Osteoblast (primary cell): Measurements from ENCODE around the gene CEP112. TPM values are rescaled to one million over a fixed set of nuclear protein-coding genes. Genes with fewer than 3 reads are reported as not detected.

Experiments
- DNase-seq: peaks from one replicate; pipeline ENCODE4 v3.0.0; 2011; ENCODE audit warnings: low spot score, mixed read lengths; ENCODE audit not compliant: insufficient read length; ENCODE audit errors: missing footprints
- H2AFZ ChIP-seq: 2 replicates; pipeline ENCODE4 v1.6.0; 2011; ENCODE audit warnings: mild to moderate bottlenecking, low read length
- H3K27ac ChIP-seq: 2 replicates; pipeline ENCODE4 v1.5.1; 2011; ENCODE audit warnings: mild to moderate bottlenecking, low read depth, low read length, moderate library complexity
- H3K27me3 ChIP-seq: 2 replicates; pipeline ENCODE4 v1.6.0; 2012; ENCODE audit warnings: mild to moderate bottlenecking, control low read depth, inconsistent platforms, low read length, moderate library complexity; ENCODE audit not compliant: insufficient read depth
- H3K36me3 ChIP-seq: 2 replicates; pipeline ENCODE4 v1.5.1; 2011; ENCODE audit warnings: mild to moderate bottlenecking, low read length, control low read depth, moderate library complexity; ENCODE audit not compliant: insufficient read depth
- H3K4me1 ChIP-seq: 2 replicates; pipeline ENCODE4 v1.5.1; 2011; ENCODE audit warnings: mild to moderate bottlenecking, low read length, control low read depth, moderate library complexity; ENCODE audit not compliant: insufficient read depth
- H3K4me2 ChIP-seq: 2 replicates; pipeline ENCODE4 v1.6.0; 2011; ENCODE audit warnings: mild to moderate bottlenecking, low read length; ENCODE audit not compliant: insufficient read depth
- H3K4me3 ChIP-seq: fragments of 200-600 bp; sonication (generic); 3 replicates; pipeline ENCODE4 v1.5.1; 2012; ENCODE audit warnings: mild to moderate bottlenecking, low read length, inconsistent platforms; ENCODE audit not compliant: insufficient read depth
- H3K79me2 ChIP-seq: 2 replicates; pipeline ENCODE4 v1.6.0; 2012; ENCODE audit warnings: mild to moderate bottlenecking, low read length, control low read depth, inconsistent platforms; ENCODE audit not compliant: insufficient read depth
- H3K9me3 ChIP-seq: 2 replicates; pipeline ENCODE4 v1.5.1; 2011; ENCODE audit warnings: low read depth, low read length, control low read depth
- H4K20me1 ChIP-seq: 2 replicates; pipeline ENCODE4 v1.6.0; 2012; ENCODE audit warnings: mild to moderate bottlenecking, low read length, control low read depth; ENCODE audit not compliant: insufficient read depth
- CTCF ChIP-seq: IDR thresholded peaks from 2 replicates; pipeline ENCODE4 v1.5.1; 2011; ENCODE audit warnings: mild to moderate bottlenecking, low read depth, low read length, moderate library complexity; ENCODE audit errors: extremely low read depth
- total RNA-seq: library from RNA; depleted of rRNA; stranded (reverse); fragments of >200 nt; gene quantifications from 2 replicates; pipeline ENCODE4 v1.2.3, GENCODE V29; 2012

Gene CEP112
- total RNA-seq, 1 donor = 8.3 TPM

GRCh38 chr17:65601145-65601544 lies 590.8 kb downstream of the CEP112 start:
- H3K36me3 ChIP-seq = no peaks in the 10 kb centered on the region
- no peak overlapping the region for H3K4me2 ChIP-seq
- no peak overlapping the region for H2AFZ ChIP-seq
- H3K9me3 ChIP-seq = no peaks in the 10 kb centered on the region
- no peaks in the 10 kb centered on the region for H4K20me1 ChIP-seq
- H3K27me3 ChIP-seq = peaks cover 6% of the 10 kb centered on the region
- H3K4me1 ChIP-seq = no peaks in the 10 kb centered on the region
- H3K27ac ChIP-seq = no peak overlapping the region
- no peak for TF ChIP-seq CTCF
- no peak overlapping the region for H3K4me3 ChIP-seq
- DNase-seq = no peak
- H3K79me2 ChIP-seq = no peaks in the 10 kb centered on the region

DNA sequence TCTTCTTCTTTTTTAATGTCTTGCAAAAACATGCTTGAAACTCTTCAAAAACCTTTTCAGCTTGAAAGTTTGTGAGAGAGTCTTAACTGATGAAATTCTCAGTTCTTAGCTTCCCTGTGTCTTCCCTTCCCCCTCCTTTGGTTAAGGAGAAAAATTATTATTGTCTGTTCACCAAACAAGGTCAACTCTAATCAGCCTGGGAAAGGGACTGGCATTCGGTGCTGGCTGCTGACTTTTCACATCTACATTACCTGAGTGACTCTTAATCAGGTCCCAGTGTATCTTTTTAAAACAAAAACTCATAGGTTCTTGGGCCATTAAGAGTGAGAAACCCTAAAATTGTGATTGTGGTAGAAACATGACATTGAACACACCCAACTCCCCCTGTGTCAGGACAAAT lies 591.4 kb downstream of the CEP112 start:
- peaks cover 6% of the 10 kb centered on the region for H3K27me3 ChIP-seq
- H3K27ac ChIP-seq = no peak overlapping the region
- DNase-seq = no peak
- H3K79me2 ChIP-seq = no peaks in the 10 kb centered on the region
- H3K4me1 ChIP-seq = no peaks in the 10 kb centered on the region
- no peak for TF ChIP-seq CTCF
- H4K20me1 ChIP-seq = no peaks in the 10 kb centered on the region
- H2AFZ ChIP-seq = no peak overlapping the region
- H3K4me3 ChIP-seq = no peak overlapping the region
- no peaks in the 10 kb centered on the region for H3K36me3 ChIP-seq
- no peaks in the 10 kb centered on the region for H3K9me3 ChIP-seq
- H3K4me2 ChIP-seq = no peak overlapping the region

GRCh38 chr17:65599650-65600049 lies 592.3 kb downstream of the CEP112 start:
- H3K4me3 ChIP-seq = no peak overlapping the region
- peaks cover 3% of the 10 kb centered on the region for H3K27me3 ChIP-seq
- H2AFZ ChIP-seq = no peak overlapping the region
- no peaks in the 10 kb centered on the region for H3K9me3 ChIP-seq
- DNase-seq = no peak
- no peaks in the 10 kb centered on the region for H3K79me2 ChIP-seq
- no peaks in the 10 kb centered on the region for H3K4me1 ChIP-seq
- H3K4me2 ChIP-seq = no peak overlapping the region
- TF ChIP-seq CTCF = no peak
- H4K20me1 ChIP-seq = no peaks in the 10 kb centered on the region
- H3K36me3 ChIP-seq = no peaks in the 10 kb centered on the region
- H3K27ac ChIP-seq = no peak overlapping the region

GRCh38 chr17:65598746-65599145 lies 593.2 kb downstream of the CEP112 start:
- H3K36me3 ChIP-seq = no peaks in the 10 kb centered on the region
- no peaks in the 10 kb centered on the region for H3K4me1 ChIP-seq
- no peak overlapping the region for H3K4me2 ChIP-seq
- H3K9me3 ChIP-seq = no peaks in the 10 kb centered on the region
- no peak overlapping the region for H2AFZ ChIP-seq
- no peak for TF ChIP-seq CTCF
- H4K20me1 ChIP-seq = no peaks in the 10 kb centered on the region
- H3K4me3 ChIP-seq = no peak overlapping the region
- peaks cover 3% of the 10 kb centered on the region for H3K27me3 ChIP-seq
- no peak for DNase-seq
- no peaks in the 10 kb centered on the region for H3K79me2 ChIP-seq
- H3K27ac ChIP-seq = no peak overlapping the region
